ENCODE data around the gene SLFN12L.

GRCh38 chr17:35514564-35514963 is 22.9 kb downstream of the SLFN12L start:
- no peak for TF ChIP-seq CTCF (IDR thresholded peaks at IDR 0.05)
- TF ChIP-seq POLR2A (IDR thresholded peaks at IDR 0.05), result no peak
